WI38 (cell line): ENCODE data around the gene SLC29A2.
A peak's percentile ranks its signal among the peaks of the same experiment; 100 is the strongest.
"Not testable (repeated sequence)": the region's sequence is repeated elsewhere in the genome, so short reads cannot be mapped to it uniquely, and the experiment has no call there.

ENCODE experiments used
- H3K4me3 ChIP-seq: 2 replicates; pipeline ENCODE4 v1.5.1; 2011; ENCODE audit warnings: low read depth, mild to moderate bottlenecking, control low read depth, low read length
- TF ChIP-seq, protein P1 (sequence below): IDR thresholded peaks from 2 replicates; pipeline ENCODE4 v1.5.1; 2012; ENCODE audit warnings: low read depth, mild to moderate bottlenecking, control low read depth, low read length

The SLC29A2 gene

DNA sequence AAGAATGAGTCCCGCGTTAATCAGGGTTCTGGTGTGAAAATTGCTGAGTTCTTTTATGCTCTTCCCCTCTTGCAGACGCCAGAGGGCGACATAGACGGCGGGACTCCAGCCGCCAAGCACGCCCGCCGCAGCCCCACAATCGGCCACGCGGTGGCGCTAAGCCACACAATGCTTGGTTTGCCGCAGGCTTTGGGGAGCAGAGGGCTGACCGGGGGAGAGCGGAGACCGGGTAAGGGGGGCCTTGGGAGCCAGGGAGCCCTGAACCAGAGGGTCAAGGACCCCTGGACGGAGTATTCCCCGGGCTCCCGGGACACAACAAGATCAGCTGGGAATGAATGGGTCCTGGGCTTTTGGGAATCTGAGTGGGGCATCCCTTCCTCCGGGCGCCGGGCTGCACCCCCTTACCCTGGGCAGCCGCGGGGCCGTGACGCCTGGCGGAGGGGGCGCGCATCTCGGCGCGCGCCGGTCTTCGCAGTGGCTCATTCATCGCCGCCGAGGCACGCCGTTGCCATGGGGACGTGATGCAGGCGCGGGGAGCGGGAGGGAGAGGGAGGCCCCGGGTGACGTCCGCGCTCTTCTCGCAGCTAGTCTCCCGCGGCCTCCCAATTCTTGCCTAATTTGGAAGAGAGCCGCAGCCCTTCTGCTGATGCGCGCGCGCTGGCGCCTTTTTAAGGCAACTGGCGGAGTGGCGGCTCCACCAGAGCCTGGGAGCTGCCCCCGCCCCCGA is 37.1 kb upstream of the SLC29A2 start:
- TF ChIP-seq, protein P1, sequence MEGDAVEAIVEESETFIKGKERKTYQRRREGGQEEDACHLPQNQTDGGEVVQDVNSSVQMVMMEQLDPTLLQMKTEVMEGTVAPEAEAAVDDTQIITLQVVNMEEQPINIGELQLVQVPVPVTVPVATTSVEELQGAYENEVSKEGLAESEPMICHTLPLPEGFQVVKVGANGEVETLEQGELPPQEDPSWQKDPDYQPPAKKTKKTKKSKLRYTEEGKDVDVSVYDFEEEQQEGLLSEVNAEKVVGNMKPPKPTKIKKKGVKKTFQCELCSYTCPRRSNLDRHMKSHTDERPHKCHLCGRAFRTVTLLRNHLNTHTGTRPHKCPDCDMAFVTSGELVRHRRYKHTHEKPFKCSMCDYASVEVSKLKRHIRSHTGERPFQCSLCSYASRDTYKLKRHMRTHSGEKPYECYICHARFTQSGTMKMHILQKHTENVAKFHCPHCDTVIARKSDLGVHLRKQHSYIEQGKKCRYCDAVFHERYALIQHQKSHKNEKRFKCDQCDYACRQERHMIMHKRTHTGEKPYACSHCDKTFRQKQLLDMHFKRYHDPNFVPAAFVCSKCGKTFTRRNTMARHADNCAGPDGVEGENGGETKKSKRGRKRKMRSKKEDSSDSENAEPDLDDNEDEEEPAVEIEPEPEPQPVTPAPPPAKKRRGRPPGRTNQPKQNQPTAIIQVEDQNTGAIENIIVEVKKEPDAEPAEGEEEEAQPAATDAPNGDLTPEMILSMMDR = peak; percentile 99
- H3K4me3 ChIP-seq = peak overlapping the region; percentile 61

DNA sequence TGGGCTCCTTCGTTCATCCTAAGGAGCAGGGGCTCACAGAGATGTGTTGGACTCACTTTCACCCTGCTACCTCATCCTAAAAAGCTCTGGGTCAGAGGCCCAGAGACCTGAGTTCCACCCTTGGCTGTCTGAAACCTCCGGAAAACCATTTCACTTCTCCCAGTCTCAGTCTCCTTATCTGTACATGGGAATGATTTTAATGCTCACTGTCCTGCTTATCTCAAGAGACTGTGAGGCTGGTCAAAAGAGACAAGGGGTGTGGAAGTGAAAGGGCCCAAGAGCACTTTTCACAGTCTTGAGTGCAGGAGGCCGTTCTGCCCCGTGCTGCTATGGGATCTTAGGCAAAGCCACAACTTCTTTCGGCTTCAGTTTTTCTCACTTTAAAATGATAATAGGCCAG is 36.1 kb upstream of the SLC29A2 start:
- TF ChIP-seq, protein P1 = no peak
- no peak overlapping the region for H3K4me3 ChIP-seq

DNA sequence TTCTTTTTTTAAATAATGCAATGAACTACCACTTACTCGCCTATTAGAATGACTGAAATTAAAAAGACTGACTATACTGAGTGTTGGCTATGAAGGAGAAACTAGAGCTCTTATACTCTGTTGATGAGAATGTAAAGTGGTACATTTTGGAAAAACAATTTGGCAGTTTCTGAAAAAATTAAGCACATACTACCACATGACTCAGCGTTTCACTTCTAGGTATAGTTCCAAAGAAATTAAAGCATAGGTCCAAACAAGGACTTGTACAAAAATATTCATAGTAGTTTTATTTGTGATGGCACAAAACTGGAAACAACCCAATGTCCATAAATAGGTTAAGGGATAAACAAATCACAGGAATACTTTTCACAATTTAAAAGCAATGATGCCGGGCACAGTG is 22.4 kb upstream of the SLC29A2 start:
- TF ChIP-seq, protein P1 = no peak
- H3K4me3 ChIP-seq = no peak overlapping the region

DNA sequence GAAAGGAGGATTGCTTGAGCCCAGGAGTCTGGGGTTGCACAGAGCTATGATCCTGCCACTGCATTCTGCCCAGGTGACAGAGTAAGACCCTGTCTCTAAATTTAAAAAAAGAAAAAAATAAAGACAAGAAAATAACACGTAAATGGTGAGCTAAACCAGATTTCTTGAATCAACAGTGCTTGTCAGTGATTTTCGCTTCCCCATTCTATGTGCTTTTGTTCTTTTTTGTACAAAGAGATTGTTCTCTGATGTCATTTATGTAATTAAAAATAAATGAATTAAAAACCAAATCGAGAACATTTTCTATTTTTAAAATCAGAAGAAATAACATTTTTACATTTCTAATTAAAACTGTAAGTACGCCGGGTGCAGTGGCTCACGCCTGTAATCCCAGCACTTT is 19.8 kb upstream of the SLC29A2 start:
- no peak overlapping the region for H3K4me3 ChIP-seq
- TF ChIP-seq, protein P1 = no peak

DNA sequence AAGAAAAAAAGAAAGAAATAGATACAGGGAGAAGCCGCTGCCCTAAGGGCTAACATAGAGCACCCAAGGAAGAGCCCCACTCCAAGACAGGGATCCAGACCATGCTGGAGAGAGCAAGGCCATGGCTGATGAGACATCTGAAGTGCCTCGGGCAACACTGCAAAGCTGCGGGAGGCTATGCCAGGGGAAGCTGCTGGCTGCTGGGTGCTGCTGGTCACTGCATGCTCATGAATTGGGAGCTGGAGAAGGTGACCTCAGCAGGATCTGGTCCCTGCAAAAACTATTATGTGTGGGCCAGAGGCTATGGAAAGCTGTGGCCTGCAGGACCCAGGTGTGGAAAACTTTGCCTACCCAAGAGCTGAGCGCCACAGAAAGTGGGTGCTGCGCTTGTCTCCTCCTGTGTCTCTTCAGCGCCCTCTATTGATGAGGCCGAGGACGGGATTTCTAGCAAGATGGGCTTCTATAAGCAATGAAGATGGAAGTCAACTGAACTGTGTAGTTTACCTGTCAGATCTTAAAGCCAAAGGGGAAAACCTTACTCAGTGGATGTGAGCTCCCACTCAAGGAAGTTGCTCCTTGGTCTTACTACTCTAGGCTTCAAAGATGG is 17.3 kb upstream of the SLC29A2 start:
- TF ChIP-seq, protein P1 = peak; percentile 91
- no peak overlapping the region for H3K4me3 ChIP-seq

DNA sequence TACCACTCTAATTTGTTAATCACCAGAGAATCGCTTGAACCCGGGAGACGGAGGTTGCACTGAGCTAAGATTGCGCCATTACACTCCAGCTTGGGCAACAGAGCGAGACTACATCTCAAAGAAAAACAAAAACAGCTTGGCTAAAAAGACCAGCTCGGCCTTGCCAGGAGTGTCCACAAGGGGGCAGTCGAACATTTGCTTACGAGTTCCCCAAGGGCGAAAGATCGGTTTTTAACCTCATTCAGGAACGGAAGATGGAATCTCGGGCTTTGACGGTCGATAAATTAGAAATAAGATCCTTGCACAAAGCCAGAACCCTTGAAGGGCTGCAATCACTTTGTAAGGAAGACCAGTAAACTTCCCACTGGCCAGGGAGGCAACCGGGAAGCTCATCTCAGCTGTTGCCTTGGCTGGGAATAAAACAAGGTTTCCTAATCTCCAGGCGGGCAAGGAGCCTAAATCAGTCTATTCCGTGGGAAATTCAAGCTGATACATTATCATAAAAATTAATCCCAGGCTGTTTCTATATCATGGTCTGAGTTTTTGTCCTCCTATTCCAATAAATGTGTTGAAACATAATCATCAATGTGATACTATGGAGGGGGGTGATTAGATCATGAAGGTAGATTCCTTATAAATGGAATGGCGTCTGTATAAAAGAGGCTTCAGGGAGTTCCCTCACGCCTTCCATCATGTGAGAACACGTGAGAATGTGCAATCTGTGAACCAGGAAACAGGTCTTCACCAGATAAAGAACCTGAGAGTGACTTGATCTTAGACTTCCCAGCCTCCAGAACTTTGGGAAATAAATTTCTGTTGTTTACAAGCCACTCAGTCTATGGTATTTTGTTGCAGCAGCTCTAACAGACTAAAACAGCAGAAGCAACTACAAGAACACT is 14.9 kb upstream of the SLC29A2 start:
- TF ChIP-seq, protein P1 = peak; percentile 89
- H3K4me3 ChIP-seq = no peak overlapping the region

DNA sequence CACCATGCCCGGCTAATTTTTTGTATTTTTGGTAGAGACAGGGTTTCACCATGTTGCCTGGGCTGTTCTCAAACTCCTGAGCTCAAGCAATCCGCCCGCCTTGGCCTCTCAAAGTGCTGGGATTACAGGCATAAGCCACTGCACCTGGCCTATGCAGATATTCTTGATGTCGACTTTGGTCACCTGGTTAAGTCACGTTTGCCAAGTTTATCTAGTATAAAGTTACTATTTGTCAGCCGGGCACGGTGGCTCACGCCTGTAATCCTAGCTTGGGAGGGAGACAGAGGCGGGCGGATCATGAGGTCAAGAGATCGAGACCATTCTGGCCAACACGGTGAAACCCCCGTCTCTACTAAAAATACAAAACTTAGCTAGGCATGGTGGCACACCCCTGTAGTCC is 12.8 kb upstream of the SLC29A2 start:
- not testable (repeated sequence) for H3K4me3 ChIP-seq

DNA sequence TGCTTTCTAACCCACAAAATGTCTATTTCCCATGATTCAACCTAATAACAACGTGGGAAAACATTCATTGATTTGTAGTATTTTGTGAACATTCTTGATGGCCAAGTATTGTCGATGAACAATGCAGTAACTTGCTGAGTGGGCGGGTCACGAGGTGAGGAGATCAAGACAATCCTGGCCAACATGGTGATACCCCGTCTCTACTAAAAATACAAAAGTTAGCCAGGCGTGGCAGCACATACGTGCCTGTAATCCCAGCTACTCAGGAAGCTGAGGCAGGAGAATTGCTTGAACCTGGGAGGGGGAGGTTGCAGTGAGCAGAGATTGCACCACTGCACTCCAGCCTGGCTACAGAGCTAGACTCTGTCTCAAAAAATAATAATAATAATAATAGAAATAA is 8.7 kb upstream of the SLC29A2 start:
- not testable (repeated sequence) for H3K4me3 ChIP-seq

DNA sequence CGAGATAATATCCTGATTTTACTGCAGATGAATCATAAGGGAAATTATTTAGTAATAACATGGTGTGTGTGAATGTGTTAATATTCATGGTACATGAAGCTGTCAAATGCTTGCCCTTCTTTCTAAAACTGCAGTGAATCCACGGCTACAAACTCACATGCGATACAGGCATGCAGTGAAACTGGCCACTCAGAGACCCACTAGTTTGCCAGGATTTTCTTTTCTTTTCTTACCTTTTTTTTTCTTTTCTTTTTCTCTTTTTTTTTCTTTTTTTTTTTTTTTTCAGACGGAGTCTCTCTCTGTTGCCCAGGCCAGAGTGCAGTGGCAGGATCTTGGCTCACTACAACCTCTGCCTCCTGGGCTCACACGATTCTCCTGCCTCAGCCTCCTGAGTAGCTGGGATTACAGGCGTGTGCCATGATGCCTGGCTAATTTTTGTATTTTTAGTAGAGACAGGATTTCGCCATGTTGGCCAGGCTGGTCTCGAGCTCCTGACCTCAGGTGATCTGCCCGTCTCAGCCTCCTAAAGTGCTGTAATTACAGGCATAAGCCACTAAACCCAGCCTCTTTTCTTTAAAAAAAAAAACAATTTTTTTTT is 2.2 kb upstream of the SLC29A2 start:
- not testable (repeated sequence) for H3K4me3 ChIP-seq
